Measurements from ENCODE around the gene CHRNB4.

Gene CHRNB4

DNA sequence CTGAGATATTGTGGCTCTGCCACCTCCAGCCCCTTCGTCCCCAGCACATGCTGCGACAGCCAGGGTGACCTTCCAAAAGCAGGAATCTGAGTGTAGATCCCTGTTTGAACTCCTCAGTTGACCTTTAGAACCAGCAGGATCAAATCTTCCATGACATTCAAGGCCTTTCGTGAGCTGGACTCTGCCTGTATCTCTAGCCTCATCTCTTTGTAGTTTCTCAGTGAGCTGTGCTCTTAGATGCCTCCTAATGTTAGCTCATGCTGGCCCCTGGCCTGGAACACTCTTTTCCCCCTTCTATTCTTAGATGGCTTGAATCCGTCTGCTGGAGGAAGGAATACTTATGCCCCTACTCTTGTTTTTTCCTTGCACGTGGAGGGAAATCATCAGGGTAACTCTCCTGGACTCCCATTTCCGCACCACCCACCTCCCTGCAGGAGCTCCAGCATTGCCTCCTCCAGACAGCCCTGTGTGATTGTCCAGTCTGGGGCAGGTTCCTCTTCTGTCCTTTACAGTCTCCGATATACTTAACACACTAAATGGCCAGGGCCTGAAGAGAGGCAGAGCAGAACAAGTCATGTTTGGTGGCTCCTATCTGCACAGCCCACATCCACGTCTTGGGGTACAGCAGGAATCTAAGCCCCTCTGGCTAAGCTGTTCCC, 26.7 kb upstream of the CHRNB4 start:
- no peak for DNase-seq

GRCh38 chr15:78666010-78666409, 25.0 kb upstream of the CHRNB4 start:
- DNase-seq, result no peak

- DNase-seq, result no peak
Measured at GRCh38 chr15:78663703-78664102, 22.7 kb upstream of the CHRNB4 start.

DNA sequence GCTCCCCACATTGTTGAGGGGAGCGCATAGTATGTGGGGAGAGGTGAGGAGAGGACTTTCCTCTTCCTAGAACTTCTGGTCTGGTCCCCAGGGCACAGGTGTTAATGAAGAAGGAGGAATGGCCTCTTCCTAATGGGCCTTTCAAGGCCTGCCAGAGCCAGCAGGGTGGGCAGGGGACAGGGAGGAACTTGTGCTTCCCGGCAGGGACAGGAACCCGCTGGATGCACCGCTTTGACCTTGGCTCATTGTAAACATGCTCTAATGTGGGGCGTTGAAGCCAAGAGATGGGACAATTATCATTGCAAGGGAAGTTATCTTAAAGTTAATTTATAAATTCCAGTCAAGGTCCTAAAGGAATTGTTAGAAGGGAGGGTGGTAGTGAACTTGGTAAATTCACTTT, 21.0 kb upstream of the CHRNB4 start:
- DNase-seq, result no peak

GRCh38 chr15:78661001-78661400, 20.0 kb upstream of the CHRNB4 start:
- DNase-seq, result no peak

- DNase-seq, result no peak
Measured at GRCh38 chr15:78660584-78660983, 19.6 kb upstream of the CHRNB4 start.

GRCh38 chr15:78658823-78659222, 17.8 kb upstream of the CHRNB4 start:
- DNase-seq, result no peak

GRCh38 chr15:78654272-78654671, 13.3 kb upstream of the CHRNB4 start:
- DNase-seq, result no peak

- DNase-seq, result no peak
Measured at GRCh38 chr15:78651930-78652615, 11.1 kb upstream of the CHRNB4 start.

GRCh38 chr15:78651007-78651406, 10.0 kb upstream of the CHRNB4 start:
- DNase-seq, result no peak

DNA sequence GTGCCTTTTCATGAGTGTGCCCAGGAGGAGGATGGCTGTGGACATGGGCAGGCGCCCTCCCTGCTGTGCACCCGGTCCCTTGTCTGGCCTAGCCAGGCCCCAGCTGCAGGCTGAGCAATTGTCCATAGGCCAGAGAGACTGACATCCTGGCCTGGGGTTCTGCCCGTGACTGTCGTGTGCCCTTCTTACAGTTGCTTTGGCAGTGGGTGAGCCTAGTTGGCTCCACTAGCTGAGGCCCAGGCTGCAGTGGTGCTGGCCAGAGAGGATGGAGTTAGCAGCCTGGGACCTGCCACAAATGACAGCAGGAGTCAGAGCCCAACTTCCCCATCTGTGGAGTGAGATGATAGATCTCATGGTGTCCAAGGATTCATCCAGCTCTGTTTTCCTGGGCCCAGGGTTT, 9.0 kb upstream of the CHRNB4 start:
- no peak for DNase-seq

DNA sequence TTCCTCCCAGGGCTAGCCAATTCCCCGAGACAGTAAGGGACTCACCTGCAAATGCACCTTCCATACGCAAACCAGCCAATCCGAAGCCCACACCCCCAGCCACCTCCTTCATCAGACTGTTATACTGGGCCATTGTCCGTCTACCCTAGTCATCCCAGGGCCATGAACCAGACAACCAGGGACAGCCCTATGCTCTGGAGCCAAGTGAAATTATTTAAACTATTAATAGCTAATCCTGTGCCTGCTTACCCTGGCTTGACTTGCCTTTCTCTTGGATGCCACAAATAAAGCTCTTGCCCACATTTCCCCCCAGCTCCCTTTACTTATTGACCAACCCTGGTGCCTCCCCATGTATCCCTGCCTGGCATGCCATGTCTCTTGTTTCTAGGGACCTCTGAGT, 4.0 kb upstream of the CHRNB4 start:
- no peak for DNase-seq

GRCh38 chr15:78642331-78642730, 1.3 kb upstream of the CHRNB4 start:
- DNase-seq, result no peak

DNA sequence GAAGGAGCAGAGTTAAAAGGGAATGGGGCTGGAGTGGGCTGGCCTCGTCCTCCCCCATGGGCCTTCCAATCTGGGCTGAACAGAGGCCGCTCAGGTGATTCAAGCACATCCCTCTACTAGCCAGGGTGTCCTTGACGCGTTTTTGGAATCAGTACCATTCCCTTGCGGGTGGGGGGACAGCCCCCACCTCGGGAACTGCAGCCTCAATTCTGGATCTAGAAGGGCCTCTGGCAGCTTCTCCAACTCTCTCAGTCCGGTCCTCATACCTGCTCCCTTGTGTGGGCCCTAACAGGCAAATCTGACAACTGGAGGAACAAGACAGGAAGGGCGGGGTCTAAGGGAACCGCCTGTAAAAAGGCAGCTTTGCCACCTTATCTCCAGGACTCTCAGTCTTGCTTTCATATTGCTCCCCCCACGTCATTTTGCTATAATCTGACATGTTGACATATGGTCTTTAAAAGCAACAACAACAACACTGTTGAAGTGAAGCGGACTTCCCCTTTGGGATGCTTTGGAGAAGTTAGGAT, 802 bp upstream of the CHRNB4 start:
- DNase-seq, result no peak

GRCh38 chr15:78640527-78641101, 396 bp downstream of the CHRNB4 start:
- no peak for DNase-seq

DNA sequence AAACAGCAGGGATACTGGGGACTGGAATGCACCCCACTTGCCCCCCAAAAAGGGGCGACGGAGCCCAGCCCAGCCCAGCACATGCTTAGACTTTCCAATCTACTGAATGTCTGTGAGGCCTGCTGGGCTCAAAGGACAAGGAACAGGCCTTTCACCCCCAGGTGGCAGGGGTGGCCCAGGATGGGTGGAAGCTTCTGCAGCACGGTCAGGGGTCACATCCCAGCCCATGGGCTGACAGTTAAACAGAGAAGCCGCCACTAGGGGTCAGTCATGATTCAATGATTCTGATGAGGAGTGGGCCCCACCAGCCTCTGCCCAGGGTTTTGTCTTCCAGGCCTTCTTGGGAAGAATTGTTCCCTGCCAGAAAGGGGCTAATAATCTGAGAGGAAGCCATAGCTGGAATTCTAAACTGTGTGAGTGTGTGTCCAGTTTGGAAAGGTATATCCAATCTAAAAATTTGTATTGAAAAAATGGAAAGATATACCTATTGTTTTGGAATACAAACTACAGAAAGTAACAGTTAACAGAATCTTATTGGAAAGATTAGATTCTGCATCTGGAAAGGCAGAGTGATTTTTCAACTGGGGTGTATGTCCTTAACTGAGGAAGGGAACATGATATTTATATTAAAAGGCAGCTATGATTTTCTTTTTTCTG, 2.2 kb downstream of the CHRNB4 start:
- DNase-seq, result peak; percentile 58

DNA sequence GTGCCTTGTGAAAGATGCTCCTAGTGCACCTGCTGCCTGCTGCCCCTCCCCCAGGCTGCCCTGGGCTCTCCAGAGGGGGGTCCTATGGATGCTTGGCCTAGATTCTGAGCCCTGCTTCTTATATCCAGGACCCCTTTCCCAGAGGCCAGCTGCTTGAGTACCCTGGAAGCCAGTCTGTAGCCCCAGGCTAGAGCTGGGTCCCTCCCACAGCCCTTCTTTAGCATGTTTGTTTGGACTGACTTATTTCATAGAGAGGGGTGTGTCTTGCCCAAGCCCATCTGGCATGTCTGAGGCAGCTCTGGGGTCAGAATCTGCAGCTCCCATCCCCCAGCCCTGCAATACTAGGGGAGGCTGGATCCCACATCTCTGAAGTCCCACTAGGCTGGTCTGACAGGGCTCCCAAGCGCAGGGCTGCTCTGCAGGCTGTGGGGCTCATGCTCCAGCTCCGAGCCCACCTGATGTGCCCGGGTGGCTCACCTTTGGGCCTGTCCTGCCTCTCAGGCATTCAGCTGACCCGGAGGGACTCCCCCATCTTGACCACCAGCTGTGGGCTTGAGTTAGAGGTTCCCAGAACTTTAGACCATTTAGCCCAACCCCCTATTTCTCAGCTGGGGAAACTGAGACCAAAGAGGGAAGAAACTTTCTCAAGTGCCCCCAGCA, 3.1 kb downstream of the CHRNB4 start:
- no peak for DNase-seq

DNA sequence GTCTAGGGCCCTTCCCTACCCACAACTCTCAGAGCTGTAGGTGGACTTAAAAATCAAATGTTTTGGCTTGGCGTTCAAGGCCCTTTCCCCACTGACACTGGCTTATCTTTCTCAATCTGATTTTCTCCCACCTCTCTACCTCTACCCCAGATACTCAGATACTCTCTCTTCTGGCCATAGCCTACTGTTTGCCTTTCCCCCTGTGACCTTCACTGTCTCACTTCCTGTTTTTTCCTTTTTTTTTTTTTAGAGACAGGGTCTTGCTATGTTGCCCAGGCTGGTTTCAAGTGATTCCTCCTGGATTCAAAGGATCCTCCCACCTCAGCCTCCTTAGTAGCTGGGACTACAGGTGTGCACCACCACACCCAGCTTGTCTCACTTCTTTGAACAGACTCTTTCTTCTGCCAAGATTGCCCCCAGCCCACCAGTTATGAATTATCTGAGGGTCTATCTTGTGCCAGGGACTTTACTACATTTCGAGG, 4.6 kb downstream of the CHRNB4 start:
- no peak for DNase-seq

DNA sequence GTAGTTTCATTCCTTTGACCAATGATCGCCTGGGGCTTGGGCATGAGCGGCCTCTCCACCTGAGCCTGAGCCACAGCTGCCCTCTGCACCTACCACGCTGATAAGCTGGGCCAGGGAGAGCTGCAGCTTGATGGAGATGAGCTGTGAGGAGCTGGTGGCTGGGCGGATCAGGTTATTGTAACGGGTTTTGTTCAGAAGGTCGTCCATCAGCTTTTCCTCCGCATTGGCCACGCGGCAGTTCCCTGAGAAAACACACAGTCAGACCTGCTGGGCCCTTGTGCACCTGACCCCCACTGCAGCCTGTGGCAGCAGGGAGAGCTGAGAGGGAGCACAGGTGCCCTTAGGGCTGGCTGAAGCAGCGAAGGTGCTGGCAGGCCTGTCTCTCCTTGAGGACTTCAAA, 5.7 kb downstream of the CHRNB4 start:
- no peak for DNase-seq

DNA sequence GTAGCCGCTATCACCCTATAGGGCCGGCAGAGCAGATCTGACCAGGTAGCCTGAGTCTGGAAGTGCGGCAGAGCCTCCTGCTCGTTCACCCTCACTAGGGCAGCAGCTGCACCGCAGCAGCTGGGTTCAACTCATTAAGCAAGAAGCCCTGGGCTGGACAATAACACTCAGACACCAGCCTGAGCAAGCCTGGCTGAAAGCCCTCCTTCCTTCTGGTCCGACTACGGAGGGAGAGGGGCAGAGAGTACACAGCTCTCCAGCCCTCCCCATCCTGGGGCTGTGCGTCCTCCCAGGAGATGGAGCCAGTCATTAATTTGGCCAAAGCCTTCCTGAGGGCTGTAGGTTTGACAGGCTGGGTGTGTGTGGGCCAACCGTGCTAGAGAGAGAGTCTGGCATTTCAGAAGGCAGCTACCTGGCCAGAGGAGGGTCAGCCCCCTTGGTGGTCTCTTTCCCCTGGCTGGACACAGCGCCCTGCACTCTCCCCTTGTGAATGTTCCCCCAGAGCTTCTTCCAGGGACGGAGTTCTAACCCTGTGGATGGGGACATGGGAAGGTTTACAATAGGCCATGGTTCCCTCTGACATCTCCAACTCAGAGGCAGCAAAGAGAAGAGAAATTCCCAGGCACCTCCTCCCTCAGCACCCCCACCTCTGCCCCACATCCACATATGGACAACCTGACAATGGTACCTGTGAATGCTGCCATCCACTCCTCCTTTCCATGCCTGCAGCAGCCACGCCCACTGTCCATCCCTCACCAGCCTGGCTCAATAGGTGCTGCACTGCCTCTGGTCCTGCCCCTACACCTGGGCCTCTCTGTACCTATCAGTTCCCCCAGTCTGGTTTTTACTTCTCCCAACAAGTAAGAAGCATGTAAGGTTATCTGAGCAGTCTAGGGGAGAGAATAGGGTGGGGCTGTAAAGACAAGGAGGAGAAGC, 6.5 kb downstream of the CHRNB4 start:
- no peak for DNase-seq

DNA sequence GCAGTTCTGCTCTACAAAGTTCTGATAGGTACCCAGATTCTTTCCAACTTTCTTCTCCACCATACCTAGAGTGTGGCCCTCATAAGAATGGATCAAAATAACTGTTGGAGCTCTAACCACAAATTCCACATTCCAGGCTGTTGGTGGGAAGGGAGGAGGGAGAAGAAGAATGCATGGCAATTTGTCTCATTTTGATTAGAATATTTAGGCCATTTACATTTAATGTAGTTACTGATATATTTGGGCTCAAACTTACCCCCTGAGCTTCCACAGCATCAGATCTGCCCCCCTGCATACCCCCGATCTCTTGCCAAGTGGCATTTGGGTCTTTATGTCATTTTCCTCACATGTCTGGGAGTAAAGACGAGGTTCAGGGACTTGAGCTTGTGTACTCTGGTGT, 7.7 kb downstream of the CHRNB4 start:
- DNase-seq, result no peak
